Activated CD8-positive, alpha-beta memory T cell treated with anti-CD3 and anti-CD28 coated beads for 1 hour (primary cell): Measurements from ENCODE around the gene MAD1L1.

Experiments
- DNase-seq, 2 donors: peaks; one replicate each; pipeline ENCODE4 v3.0.0-alpha.2; 2020; ENCODE audit warnings: low read depth in 1 of 2; ENCODE audit errors: extremely low read depth in 1 of 2

Gene MAD1L1

DNA sequence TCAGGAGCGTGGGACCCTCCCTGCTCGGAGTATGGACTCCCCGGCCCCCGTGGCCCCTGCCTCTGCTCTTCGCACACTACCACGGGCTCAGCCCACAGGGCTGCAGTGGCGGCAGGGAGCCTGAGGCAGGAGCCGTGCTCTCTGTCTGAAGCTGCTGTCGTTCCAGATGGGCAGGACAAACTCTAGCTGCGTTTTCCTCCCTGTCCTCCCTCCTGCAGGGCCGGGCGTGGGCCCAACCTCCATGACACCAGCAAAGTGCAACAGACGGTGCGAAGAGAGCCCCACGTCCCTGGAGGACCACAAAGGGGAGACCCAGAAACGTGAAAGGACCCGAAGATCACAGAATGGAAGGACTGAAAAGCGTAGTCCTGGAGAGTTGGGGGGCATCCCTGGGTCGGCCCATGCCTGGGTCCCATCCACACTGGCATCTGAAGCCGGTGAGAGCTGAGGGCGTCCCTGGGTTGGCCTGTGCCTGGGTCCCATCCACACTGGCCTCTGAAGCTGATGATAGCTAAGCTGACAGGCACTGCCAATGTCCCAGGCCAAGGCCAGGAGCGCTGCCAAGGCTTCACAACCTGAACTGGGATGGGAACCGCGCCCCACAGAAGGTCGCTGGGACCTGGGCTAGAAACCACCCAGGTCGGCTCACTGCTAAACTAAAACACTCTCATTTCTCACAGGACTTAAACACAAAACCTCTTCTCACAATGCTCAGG is 267.0 kb downstream of the MAD1L1 start:
- no peak for DNase-seq

DNA sequence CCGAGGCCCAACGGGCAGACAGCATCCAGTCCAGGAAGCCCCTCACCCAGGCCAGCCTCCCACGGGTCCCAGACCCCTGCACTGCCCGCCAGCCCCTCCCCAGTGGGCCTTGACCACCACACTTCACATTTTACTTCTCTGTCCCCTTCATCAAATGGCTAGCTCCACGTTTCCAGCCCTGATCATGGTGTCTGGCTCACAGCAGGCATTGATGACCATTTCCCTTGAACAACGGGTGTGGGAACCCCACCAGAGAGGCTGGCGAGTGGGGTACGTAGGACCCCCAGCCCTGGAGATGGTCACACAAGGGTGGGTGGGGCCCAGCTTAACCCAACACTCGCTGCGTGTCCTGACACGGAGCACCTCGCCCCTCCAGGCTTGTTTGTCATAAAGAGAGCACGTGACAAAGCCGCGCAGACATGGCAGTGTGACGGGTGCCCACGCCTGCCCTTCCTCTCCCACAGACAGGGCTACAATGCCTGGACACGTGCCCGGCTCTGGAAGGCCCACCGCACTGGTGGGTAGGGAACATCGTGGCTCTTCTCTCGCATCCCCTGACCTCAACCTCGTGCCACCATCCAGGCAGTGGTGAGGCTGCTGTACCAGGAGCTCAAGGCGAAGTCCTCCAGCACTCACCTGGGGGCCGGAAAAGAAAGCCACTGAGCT is 267.7 kb downstream of the MAD1L1 start:
- DNase-seq = no peak

DNA sequence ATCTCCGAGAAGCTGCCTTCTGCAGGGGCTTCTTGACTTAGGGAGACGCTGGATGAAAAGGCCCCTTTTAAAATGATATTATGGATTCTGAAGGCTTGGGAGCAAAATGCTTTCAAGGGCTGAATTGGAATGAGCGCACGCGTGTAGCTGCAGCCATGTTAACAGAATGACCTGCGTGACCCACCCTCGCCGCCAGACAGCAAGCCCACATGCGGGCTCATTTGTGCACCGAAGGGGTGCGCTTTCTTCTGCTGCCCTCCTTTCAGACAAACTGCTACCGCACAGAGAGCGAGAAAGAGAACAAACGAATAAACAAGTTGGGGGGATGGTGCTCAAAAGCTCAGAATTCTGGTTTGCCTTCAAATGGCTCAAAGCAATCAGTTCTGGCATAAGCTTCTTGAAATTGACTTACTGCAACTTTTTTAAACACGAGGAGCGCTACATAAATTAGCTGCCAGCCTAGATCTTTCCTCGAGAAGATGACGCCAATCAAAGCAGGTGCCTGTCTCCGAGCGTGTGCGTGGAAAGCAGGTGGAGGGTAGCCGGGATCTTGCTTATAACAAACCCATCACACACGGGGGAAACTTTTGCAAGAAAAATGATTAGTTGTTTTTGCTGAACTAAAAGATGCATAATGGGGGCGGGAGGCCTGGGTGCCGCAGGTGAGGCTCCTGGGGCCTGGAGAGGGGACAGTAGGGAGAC is 268.4 kb downstream of the MAD1L1 start:
- no peak for DNase-seq

DNA sequence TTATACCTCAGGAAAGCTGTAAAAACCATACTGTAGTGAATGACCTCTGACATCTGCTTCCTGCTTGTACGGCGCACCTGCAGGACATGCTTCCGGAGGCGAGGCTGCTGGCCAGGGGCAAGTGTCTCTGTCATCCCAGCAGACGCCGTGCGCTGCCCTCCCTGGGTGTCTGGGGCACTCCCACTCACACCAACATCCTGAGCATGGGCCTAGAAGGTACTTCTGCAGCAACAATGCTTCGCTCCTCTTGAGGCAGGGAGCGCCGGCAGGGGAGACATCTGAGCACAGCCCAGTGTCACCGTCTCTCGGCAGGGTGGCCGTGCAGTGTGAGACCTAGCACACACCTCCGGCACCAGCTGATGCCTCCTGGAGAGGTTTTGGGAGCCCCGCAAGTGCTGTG is 269.2 kb downstream of the MAD1L1 start:
- no peak for DNase-seq

DNA sequence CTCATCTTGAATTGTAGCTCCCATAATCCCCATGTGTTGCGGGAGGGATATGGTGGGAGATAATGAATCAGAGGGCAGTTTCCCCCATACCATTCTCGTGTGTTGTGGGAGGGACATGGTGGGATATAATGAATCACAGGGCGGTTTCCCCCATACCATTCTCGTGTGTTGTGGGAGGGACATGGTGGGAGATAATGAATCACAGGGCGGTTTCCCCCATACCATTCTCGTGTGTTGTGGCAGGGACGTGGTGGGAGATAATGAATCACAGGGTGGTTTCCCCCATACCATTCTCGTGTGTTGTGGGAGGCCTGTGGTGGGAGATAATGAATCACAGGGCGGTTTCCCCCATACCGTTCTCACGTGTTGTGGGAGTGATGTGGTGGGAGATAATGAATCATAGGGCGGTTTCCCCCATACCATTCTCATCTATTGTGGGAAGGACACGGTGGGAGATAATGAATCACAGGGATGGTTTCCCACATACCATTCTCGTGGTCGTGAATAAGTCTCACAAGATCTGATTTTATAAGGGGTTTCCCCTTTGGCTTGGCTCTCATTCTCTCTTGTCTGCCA is 271.0 kb downstream of the MAD1L1 start:
- DNase-seq = no peak

DNA sequence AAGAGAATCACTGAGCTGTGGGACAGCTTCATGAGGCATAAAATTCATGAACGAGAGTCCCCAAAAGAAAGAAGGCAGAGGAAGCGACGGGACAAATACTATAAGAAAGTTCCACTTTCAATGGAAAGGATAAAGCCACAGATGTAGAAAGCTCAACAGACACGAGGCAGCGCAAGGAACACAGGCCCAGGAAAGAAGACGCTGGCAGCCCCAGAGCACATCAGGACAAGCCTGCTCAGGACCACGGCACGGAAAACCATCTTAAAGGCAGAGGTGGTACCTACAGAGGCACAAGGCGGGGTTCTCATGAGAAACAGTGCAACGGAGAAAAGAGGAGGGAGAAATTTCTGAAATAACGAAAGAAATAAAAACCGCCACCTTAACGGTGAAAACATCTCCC is 273.4 kb downstream of the MAD1L1 start:
- no peak for DNase-seq

DNA sequence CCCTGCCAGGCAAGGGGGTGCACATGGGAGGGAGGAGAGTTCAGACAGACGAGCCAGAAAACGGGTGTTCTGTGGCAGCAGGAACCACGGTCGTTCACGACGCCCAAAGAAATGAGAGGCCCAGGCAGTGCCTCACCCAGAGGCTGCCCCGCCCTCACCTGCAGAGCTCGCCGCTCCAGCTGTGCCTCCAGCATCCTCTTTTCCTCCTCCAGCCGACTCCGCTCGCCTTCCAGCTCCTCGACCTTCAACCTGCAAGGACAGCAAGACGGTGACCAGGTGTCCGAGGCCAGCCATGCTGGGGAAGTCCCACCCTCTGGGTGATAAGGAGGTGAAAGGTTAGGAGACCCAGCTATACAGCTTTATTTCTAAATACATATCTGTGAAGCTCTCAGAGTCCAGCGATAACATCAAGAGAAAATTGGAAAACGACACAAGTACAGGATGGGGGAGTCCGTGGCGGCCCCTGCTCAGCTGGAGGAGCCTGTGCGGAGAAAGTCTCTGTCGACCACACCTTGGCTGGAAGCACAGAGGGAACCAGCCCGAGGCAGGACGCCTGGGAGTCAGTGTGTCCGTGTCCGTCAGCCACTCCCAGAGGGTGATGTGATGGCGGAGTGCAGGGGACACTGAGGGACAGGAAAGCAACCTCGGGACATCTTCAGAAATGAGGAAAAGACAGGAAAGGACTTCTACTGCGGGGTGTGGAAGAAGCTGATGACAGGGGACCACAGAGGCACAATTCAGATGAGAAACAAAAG is 275.1 kb downstream of the MAD1L1 start:
- DNase-seq = no peak

DNA sequence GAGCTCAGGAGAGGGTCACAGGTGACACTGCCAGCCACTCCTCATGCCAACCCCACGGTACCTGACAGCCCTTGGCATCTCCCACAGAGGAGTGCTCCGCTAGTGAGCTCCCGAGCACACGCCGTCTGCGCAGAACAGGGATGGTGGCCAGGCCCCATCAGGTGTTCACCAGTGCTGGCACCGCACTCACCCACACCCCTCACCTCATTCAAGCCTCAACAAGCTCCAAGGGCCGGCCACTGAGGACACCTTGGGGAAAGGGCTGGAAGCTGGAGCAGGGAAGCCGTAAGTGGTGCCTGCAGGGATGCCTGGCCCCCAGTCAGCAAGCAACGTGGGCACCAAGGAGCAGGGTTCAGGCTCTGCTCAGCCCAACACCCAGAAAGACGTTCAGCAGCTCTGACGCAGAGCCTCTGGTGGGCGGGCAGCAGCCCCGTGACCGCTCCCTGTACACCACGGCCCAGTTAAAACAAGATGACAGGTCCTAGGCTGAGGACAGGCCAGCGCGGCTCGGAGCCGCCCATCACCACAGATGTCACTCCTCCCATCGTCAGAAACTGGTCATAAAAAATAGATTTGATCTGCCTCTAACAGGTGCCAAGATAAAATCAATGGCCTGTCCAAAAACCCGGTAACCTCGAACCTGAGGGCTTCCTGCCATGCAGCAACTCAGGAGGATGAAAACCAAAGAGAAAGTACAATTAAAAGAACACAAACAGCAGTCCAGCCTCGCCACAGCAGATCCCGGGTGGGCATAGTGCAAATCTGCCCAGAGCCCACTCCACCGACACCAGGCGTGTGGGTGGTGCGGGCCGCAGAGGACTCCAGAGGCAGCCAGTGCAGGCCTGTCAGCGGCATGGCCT is 275.9 kb downstream of the MAD1L1 start:
- no peak for DNase-seq

DNA sequence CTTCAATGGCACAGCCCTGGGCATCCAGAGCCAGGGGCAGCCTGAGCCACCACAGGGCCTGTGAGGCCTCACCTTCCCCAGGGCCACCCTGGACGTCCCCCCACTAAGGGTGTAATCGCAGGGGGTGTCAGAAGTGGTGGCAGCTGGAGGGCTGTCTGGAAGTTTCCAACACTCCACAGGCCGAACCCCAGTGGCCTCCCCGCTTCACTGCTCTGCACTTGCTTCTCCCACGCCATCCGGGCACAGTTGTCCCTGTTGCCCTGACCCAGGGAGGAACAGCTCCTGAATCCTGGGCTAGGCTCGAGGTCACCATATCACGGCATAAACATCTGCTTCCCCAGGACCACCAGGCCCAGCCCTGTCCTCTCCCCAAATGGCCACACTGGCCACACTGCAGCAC is 276.6 kb downstream of the MAD1L1 start:
- DNase-seq = no peak

DNA sequence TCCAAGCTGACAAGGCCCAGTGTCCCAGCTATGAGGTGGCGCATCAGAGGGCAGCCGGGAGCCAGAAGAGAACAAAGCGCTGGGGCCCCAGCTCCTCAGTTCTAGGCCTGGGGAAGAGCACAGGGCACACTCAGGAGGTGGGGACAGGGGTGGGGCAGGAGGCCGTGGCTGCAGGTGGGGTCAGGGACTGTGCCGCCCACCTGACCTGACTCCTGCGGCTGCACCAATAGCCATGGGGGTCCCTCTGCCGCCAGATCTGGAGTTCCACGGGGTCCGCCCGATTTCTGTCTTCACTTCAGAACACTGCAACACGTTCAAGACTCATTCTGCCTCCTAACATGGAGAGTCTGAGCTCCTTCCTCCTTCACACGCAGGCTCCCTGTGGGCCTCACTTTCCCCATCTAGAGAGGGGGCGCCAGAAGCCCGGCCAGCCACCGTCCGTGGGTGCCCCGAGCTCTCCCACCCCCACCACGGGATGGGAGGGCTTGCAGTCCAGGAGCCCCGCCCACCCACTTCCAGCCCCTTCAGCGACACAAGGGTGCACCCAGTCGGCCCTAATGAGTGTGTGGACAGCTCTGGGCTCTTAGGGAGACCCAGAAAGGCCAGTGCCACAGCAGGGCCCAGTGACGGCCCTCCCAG is 278.3 kb downstream of the MAD1L1 start:
- no peak for DNase-seq

DNA sequence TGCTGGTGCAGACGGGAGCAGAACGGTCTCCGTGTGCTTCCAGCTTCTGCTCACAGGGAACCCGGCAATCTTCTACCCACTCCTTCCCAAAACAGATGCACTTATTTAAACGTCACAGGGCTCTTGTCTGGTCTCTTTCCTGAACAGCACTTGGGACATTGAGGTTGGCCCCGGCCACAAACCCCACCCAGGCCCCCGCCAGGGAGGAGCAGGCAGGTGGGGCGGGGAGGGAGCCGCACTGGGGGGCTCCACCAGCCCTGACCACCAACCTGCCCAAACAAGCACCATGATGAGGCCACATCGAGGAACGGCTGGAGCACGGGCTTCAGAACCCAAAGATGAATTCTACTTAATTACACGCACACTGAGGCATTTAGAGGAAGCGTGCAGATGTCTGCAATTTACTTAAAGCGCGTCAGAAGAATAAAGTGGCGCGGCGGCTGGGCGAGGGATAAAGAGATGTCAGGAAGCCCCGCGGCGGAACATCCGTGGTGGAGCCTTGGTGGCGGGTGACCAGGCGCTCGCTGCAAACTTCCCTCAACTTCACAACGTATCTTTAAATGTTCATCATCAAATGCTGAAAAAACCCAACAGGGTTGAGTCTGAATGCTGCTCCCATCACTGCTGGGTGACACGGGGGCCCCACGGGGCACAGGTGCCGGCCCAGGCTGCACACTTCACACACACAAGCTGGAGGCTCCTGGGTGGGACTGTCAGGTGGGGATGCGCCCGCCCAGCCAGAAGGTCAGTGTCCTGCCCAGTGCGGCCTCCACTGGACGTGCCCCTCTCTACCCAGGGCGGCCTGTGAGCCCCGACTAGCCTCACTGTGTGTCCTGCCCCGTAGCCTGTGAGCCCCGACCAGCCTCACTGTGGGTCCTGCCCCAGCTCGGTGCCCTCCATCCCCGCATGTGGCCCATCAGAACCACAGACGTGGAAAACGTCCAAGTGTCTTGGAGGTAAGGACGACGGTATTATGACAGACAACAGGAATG is 279.2 kb downstream of the MAD1L1 start:
- no peak for DNase-seq

DNA sequence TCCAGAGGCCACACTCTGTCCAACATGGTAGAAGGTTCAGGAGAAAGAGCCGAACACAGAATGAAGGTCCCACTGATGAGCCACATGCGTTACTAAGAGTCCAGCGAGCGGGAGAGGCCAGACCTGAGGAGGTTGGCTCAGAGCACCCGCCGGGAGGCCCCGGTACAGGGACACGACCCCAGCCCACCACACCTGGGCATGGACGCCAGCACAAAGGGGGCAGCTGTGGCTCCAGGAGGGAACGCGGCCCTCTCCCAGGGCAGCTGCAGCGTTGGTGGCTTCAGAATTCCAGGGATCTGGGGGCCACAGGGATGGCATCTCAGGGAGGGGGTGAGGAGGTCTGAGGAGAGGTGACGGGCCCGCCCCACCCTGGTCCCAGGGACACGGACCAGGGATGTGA is 280.0 kb downstream of the MAD1L1 start:
- no peak for DNase-seq

DNA sequence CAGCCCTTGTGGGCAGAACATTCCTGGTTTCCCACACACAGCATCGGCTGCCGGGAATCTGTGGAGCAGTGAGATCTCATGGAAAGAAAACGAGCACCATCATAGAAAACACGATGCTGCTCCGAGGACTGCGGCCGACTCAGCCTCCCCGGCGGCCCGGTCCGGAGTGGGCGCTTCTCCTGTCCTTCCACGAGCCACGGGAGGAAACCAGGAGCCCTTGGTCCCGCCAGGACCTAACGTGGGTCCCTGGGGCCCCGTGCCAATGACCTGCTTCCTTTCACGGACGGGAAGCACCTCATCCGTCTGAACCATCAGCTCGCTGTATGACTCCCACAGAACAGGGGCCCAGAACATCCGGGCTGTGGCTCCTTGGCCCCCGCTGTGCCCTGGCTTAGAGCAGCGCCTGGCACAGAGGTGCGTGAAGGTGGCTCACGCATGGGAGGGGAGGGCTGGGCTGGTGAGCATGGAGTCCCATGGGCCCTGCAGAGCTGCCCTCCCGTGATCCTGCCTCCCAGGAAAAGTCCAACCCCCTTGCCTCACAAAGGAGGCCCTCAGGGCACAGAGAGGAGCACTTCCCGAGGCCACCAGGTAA is 280.5 kb downstream of the MAD1L1 start:
- DNase-seq = no peak

DNA sequence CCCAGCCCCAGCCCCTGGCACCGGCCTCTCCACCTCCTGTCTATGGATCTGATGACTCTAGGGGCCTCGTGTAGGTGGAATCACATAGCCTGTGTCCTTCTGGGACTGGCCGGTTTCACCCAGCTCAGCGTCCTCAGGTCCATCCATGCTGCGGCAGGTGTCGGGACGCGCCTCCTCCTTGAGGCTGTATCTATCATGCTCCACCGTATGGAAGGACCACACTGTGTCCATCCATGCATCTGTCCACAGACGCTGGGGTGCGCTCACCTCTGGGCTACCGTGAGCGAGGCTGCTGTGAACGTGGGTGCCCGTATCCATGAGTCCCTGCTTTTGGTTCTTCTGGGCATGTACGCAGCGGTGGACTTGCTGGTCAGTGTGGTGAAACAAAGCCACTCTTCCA is 281.1 kb downstream of the MAD1L1 start:
- DNase-seq = no peak

DNA sequence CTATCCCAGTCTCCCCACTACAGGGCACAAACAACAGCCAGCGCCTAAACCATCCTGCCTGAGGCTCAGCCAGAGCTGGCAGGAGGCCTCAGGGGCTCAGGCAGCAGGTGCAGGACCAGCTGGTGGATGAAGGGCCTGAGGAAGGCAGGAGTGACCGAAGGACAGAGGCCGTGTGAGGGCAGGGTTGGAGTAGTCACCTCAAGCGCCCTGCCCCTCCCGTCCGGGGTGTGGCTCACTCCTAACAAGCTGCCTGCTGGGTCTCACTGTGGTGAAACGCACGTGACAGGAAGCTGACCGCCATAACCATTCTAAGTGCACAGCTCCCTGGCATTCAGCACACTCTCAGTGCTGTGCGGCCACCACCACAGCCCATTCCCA is 281.6 kb downstream of the MAD1L1 start:
- DNase-seq = no peak

DNA sequence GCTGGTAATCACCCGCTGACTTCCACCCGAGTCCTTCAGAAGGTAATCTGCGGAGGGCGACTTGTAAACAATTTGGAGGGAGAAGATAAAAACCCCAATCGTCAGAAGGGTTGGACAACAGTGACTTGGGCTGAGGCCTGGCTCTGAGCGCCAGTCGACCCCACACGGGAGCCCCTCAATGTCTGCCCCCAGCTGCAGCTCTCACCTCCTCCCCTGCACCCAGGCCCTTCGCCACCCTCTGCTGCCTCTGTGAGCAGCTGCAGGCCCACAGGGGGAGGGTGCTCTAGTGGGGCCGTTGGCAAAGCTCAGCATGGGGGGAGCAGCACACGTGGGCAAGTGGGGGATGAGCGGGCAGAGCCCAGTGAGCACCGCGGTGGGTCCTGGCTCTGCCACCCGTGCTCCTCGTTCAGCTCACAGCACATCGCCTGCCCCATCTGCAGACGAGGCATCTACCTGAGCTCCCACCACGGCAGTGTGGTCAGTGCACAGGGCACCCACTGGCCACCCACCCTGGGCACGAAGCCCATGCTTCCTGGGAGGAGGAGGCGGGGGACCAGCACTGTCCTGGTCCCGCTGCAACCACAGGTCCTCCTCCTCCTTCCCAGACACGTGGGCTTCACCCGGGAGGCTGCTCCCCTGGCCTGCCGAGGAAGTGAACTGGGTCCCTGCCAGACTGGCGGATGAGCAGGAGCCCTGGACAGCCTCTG is 282.1 kb downstream of the MAD1L1 start:
- DNase-seq = no peak

DNA sequence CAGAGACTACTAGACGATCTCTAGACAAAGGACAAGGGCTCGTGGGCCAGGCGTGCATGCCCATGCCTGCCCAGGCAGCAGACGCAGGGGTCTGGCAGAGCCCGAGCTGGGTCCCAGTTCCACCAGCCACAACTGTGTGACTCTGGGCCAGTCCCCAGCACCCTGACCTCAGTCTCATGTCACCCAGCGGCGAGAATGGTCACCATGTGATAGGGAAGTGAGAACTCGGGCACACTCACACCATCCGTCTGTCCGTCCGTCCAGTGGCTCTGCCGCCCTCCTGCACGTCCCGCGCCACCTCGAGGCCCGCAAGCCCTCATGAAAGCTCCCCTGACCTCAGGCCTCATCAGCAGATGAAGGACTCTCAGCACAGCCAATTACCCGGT is 282.7 kb downstream of the MAD1L1 start:
- no peak for DNase-seq

DNA sequence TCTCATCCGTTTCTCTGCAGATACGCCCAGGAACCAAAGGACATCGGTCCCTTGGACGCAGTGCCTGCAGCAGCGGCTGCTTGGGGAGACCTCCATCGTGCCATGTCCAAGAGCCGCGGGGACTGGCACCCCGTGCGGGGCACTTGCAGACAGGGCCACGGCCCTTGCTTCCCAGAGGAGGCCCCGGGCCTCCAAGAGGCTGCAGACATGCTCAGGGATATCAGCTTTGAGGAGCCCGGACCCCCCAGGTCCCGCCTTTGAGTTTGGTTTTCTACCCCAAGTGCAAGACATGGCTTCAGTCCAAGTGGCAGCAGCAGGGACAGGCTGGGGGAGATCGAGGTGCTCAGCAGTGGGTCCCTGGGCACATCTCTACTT is 283.1 kb downstream of the MAD1L1 start:
- no peak for DNase-seq
